Keratinocyte (primary cell): Measurements from ENCODE around the gene PARD3. TPM values are rescaled to one million over a fixed set of nuclear protein-coding genes. Genes with fewer than 3 reads are reported as not detected.

Experiments used
- DNase-seq: peaks from one replicate; pipeline ENCODE4 v3.0.0-alpha.2; 2011; ENCODE audit warnings: low read depth, missing footprints, low spot score
- FAIRE-seq: peaks from 2 replicates; lab custom pipeline; 2011; peaks lifted over from hg19 to GRCh38; lab: Jason Lieb, UNC
- H2AFZ ChIP-seq: 2 replicates; pipeline ENCODE4 v1.6.0; 2012; ENCODE audit warnings: low read length, control low read depth, inconsistent platforms; ENCODE audit not compliant: control insufficient read depth
- H3K27ac ChIP-seq: 2 replicates; pipeline ENCODE4 v1.5.1; 2011; ENCODE audit warnings: low read length; ENCODE audit not compliant: control insufficient read depth, insufficient read depth
- H3K27me3 ChIP-seq: 3 replicates; pipeline ENCODE4 v1.6.0; 2011; ENCODE audit warnings: low read length; ENCODE audit not compliant: control insufficient read depth, insufficient read depth; ENCODE audit errors: extremely low read depth
- H3K36me3 ChIP-seq, 2 experiments: 2 replicates in 1 of 2; 3 replicates in 1 of 2; pipeline ENCODE4 v1.5.1; 2011; ENCODE audit warnings: low read length in 2 of 2, mild to moderate bottlenecking in 1 of 2; ENCODE audit not compliant: control insufficient read depth in 2 of 2, insufficient read depth in 2 of 2; ENCODE audit errors: extremely low read depth in 1 of 2
- H3K4me1 ChIP-seq: 3 replicates; pipeline ENCODE4 v1.5.1; 2011; ENCODE audit warnings: low read length; ENCODE audit not compliant: control insufficient read depth, insufficient read depth; ENCODE audit errors: extremely low read depth
- H3K4me2 ChIP-seq: 3 replicates; pipeline ENCODE4 v1.6.0; 2011; ENCODE audit warnings: low read depth, low read length; ENCODE audit not compliant: control insufficient read depth, insufficient read depth; ENCODE audit errors: extremely low read depth
- H3K4me3 ChIP-seq, 3 experiments: fragments of 200-600 bp in 1 of 3; sonication (generic) in 1 of 3; 2 replicates in 2 of 3; 3 replicates in 1 of 3; pipeline ENCODE4 v1.5.1; 2011 to 2016; ENCODE audit warnings: low read length in 3 of 3, mild to moderate bottlenecking in 3 of 3, control low read depth in 2 of 3, inconsistent platforms in 1 of 3, low read depth in 1 of 3, mixed read lengths in 1 of 3, mixed run types in 1 of 3, moderate library complexity in 1 of 3; ENCODE audit not compliant: control insufficient read depth in 2 of 3, insufficient read depth in 2 of 3; ENCODE audit errors: extremely low read depth in 1 of 3
- H3K79me2 ChIP-seq: 2 replicates; pipeline ENCODE4 v1.6.0; 2012; ENCODE audit warnings: low read length; ENCODE audit not compliant: control insufficient read depth, insufficient read depth
- H3K9ac ChIP-seq: 3 replicates; pipeline ENCODE4 v1.6.0; 2011; ENCODE audit warnings: low read length; ENCODE audit not compliant: control insufficient read depth, insufficient read depth; ENCODE audit errors: extremely low read depth
- H3K9me1 ChIP-seq: 3 replicates; pipeline ENCODE4 v1.6.0; 2011; ENCODE audit warnings: low read length; ENCODE audit not compliant: control insufficient read depth, insufficient read depth; ENCODE audit errors: extremely low read depth
- H3K9me3 ChIP-seq: 2 replicates; pipeline ENCODE4 v1.5.1; 2012; ENCODE audit warnings: low read depth, low read length; ENCODE audit not compliant: control insufficient read depth
- H4K20me1 ChIP-seq: 3 replicates; pipeline ENCODE4 v1.6.0; 2011; ENCODE audit warnings: low read length; ENCODE audit not compliant: control insufficient read depth, insufficient read depth; ENCODE audit errors: extremely low read depth
- EZH2 ChIP-seq: IDR thresholded peaks from one replicate; pipeline ENCODE4 v1.6.1; 2012; ENCODE audit warnings: inconsistent platforms, mild to moderate bottlenecking, low read length, moderate library complexity
- dilution Hi-C: fragments of 300-500 bp; cut with MboI; formaldehyde crosslinking; loops from one replicate; pipeline ENCODE4 v1.7.0; 2020; ENCODE audit warnings: low sequenced_read_pairs; ENCODE audit not compliant: extremely low pct_ligation_motif_present
- polyA plus RNA-seq, 5 experiments: library from polyadenylated mRNA; depleted of rRNA in 3 of 5; stranded (reverse) in 3 of 5; stranded (forward) in 1 of 5; unstranded in 1 of 5; fragments of >200 nt; gene quantifications; 1 replicate in 1 of 5; 2 replicates in 3 of 5; 3 replicates in 1 of 5; pipeline versions ENCODE4 v1.2.1 to v1.2.3, GENCODE V29; 2011 to 2012; ENCODE audit warnings: missing spikeins in 2 of 5, low read depth in 1 of 5, low replicate concordance in 1 of 5
- TF ChIP-seq, protein P1 (sequence below), 3 experiments: IDR thresholded peaks in 1 of 3; conservative IDR thresholded peaks in 1 of 3; optimal IDR thresholded peaks in 1 of 3; 2 replicates in 2 of 3; 3 replicates in 1 of 3; pipeline versions ENCODE3 to v1.5.1; 2011; ENCODE audit warnings: low read length in 3 of 3, mild to moderate bottlenecking in 3 of 3, moderate library complexity in 2 of 3, control low read depth in 1 of 3, inconsistent platforms in 1 of 3; ENCODE audit not compliant: insufficient read depth in 2 of 3; ENCODE audit errors: extremely low read depth in 1 of 3

The PARD3 gene
- polyA plus RNA-seq, 1 donor (not counting 4 experiments of a cell fraction or from before 2014, with no cell fraction given), result 46.4 TPM

DNA sequence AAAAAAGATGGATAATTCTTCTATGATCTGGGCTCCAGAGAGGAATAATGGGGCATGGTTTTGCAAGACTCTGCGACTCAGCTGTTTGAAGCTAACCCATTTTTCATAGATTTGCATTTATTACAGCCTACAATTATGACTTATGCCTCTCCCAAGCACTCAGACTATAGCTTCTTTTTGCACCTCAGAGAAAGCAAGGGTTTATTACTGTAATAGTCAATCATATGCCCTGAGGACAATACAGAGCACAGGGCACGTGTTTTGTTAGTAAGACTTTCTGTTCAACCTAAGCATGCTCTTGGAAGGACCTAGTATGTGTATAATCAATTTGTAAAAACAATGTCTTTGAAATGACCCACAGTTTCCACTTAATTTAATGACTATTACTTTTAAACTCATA lies 221.2 kb downstream of the PARD3 start:
- Histone ChIP-seq H3K27ac (no peak overlapping the region), H3K4me1 (peaks cover 3% of the 10 kb centered on the region), H3K4me2 (no peak overlapping the region), H3K4me3 (no peak overlapping the region), H2AFZ (no peak overlapping the region), H3K9me1 (no peaks in the 10 kb centered on the region), H3K9ac (no peak overlapping the region), H3K9me3 (no peaks in the 10 kb centered on the region), H3K36me3 (no peaks in the 10 kb centered on the region), H4K20me1 (peaks cover 4% of the 10 kb centered on the region), H3K79me2 (peaks cover 39% of the 10 kb centered on the region), H3K27me3 (no peaks in the 10 kb centered on the region)
- TF ChIP-seq, protein P1, sequence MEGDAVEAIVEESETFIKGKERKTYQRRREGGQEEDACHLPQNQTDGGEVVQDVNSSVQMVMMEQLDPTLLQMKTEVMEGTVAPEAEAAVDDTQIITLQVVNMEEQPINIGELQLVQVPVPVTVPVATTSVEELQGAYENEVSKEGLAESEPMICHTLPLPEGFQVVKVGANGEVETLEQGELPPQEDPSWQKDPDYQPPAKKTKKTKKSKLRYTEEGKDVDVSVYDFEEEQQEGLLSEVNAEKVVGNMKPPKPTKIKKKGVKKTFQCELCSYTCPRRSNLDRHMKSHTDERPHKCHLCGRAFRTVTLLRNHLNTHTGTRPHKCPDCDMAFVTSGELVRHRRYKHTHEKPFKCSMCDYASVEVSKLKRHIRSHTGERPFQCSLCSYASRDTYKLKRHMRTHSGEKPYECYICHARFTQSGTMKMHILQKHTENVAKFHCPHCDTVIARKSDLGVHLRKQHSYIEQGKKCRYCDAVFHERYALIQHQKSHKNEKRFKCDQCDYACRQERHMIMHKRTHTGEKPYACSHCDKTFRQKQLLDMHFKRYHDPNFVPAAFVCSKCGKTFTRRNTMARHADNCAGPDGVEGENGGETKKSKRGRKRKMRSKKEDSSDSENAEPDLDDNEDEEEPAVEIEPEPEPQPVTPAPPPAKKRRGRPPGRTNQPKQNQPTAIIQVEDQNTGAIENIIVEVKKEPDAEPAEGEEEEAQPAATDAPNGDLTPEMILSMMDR (optimal IDR thresholded peaks at IDR 0.05 in 1 of 3, IDR thresholded peaks at IDR 0.05 in 1 of 3, conservative IDR thresholded peaks at IDR 0.05 in 1 of 3; ENCODE audit: extremely low read depth in 1 of 3, insufficient read depth in 2 of 3, low read length in 3 of 3), result no peak
- no peak for TF ChIP-seq EZH2
- FAIRE-seq, result peak; percentile 53
- DNase-seq, result no peak
- dilution Hi-C loops, result no loop called here

DNA sequence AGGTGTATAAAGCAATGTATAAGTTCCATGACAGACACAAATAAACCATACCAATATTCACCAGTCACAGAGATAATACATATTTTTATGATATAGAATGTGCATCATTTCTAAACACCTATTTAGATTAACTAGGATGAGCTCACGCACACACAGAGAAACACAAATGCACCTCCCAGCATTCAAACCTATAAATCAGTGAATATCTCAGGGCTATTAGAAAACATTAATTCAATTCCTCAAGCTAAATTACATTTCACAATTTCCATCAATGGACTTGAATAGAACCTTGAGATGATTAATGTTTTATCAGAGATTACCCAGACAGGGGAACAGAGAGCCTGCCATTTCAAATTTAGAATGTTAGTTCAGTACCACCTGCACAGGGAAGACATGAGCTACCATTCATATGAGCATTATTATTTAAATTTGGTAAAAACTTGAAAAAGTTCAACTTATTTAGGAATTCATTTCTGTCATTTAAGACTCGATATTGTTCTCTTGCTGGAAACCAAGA lies 221.7 kb downstream of the PARD3 start:
- H3K79me2 ChIP-seq, result peaks cover 38% of the 10 kb centered on the region
- H3K36me3 ChIP-seq, result no peaks in the 10 kb centered on the region
- FAIRE-seq (no peak), DNase-seq (no peak)
- H3K27ac ChIP-seq, result no peak overlapping the region
- H4K20me1 ChIP-seq, result peaks cover under 1% of the 10 kb centered on the region
- H3K9me1 ChIP-seq, result no peaks in the 10 kb centered on the region
- peaks cover 3% of the 10 kb centered on the region for H3K4me1 ChIP-seq
- no peaks in the 10 kb centered on the region for H3K27me3 ChIP-seq
- no peak overlapping the region for H3K9ac ChIP-seq
- H3K4me2 ChIP-seq, result no peak overlapping the region
- dilution Hi-C loops, result no loop called here
- TF ChIP-seq EZH2, result no peak
- TF ChIP-seq, protein P1 (optimal IDR thresholded peaks at IDR 0.05 in 1 of 3, IDR thresholded peaks at IDR 0.05 in 1 of 3, conservative IDR thresholded peaks at IDR 0.05 in 1 of 3; ENCODE audit: extremely low read depth in 1 of 3, insufficient read depth in 2 of 3, low read length in 3 of 3), result no peak
- no peak overlapping the region for H3K4me3 ChIP-seq
- no peaks in the 10 kb centered on the region for H3K9me3 ChIP-seq
- no peak overlapping the region for H2AFZ ChIP-seq
